GM10847 (cell line): ENCODE measurements around the gene MUC5B.

Experiments
- POLR2A ChIP-seq: IDR thresholded peaks from 2 replicates; pipeline ENCODE4 v1.6.1; 2011; ENCODE audit not compliant: insufficient read length; ENCODE audit errors: extremely low read depth

MUC5B gene

GRCh38 chr11:1225386-1226225 lies 2.7 kb downstream of the MUC5B start:
- TF ChIP-seq POLR2A = no peak

DNA sequence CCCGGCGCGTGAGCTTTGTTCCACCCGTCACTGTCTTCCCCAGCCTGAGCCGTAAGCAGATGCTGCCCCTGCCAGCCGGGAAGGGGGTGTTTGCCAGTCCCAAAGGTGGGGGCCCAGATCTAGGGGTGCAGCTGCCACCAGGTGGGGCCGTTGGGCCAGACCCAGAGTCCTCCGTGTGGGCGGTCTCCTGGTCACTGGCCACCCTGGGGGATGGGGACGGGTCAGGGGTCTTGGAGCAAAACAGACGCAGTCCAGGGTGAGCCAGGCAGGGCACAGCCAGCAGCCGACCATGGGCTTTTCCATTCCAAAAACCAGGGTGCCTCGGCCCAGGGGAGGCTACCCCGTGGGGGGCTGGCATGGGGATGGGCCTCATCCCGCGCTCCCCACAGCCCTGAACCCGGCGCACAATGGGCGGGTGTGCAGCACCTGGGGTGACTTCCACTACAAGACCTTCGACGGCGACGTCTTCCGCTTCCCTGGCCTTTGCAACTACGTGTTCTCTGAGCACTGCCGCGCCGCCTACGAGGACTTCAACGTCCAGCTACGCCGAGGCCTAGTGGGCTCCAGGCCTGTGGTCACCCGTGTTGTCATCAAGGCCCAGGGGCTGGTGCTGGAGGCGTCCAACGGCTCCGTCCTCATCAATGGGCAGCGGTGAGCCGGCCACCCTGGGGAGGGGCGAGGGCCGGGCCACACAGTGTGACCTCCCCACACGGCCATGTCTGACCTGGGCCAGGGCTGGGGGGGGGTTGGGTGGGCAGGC lies 3.5 kb downstream of the MUC5B start:
- no peak for TF ChIP-seq POLR2A

DNA sequence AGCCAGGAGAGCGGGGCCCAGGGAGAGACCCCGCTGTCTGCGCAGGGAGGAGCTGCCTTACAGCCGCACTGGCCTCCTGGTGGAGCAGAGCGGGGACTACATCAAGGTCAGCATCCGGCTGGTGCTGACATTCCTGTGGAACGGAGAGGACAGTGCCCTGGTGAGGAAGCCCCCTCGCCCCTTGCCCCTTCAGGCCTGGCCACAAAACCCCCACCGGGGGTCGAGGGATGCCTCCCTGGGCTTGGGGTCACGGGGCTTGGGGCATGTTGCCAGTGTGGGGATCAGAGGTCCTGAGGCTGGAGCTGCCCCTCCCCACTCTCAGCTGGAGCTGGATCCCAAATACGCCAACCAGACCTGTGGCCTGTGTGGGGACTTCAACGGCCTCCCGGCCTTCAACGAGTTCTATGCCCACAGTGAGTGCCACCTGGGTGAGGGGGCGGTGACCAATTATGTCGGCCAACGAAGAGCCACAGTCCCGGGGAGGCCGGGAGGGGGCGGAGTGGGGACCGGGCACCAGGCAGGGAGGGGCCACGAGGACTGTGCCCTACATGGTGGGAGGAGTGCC lies 4.2 kb downstream of the MUC5B start:
- no peak for TF ChIP-seq POLR2A

- no peak for TF ChIP-seq POLR2A
Observed at GRCh38 chr11:1227551-1228100, 4.8 kb downstream of the MUC5B start.

- TF ChIP-seq POLR2A = no peak
Observed at GRCh38 chr11:1228101-1228821, 5.4 kb downstream of the MUC5B start.

GRCh38 chr11:1228921-1229451 lies 6.1 kb downstream of the MUC5B start:
- no peak for TF ChIP-seq POLR2A

DNA sequence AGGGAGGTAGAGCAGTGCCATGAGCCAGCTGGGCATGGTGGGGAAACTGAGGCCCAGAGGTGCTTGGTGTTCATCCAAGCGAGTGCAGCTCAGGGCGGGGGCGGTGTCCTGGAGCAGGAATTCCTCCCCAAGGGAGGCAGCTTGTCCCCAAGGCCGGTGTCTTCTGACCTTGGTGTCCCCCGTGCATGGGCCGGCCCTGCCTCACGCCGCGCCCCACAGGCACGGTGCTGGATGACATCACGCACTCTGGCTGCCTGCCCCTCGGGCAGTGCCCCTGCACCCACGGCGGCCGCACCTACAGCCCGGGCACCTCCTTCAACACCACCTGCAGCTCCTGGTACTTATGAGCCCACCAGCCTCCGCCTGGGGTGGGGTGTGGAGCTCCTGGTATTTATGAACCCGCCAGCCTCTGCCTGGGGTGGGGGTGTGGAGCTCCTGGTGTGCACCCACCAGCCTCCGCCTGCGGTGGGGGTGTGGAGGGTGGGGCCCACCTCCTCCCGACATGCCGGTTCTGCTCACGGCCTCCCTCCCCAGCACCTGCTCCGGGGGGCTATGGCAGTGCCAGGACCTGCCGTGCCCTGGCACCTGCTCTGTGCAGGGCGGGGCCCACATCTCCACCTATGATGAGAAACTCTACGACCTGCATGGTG lies 6.7 kb downstream of the MUC5B start:
- TF ChIP-seq POLR2A = no peak

- no peak for TF ChIP-seq POLR2A
Observed at GRCh38 chr11:1230121-1230455, 7.2 kb downstream of the MUC5B start.

DNA sequence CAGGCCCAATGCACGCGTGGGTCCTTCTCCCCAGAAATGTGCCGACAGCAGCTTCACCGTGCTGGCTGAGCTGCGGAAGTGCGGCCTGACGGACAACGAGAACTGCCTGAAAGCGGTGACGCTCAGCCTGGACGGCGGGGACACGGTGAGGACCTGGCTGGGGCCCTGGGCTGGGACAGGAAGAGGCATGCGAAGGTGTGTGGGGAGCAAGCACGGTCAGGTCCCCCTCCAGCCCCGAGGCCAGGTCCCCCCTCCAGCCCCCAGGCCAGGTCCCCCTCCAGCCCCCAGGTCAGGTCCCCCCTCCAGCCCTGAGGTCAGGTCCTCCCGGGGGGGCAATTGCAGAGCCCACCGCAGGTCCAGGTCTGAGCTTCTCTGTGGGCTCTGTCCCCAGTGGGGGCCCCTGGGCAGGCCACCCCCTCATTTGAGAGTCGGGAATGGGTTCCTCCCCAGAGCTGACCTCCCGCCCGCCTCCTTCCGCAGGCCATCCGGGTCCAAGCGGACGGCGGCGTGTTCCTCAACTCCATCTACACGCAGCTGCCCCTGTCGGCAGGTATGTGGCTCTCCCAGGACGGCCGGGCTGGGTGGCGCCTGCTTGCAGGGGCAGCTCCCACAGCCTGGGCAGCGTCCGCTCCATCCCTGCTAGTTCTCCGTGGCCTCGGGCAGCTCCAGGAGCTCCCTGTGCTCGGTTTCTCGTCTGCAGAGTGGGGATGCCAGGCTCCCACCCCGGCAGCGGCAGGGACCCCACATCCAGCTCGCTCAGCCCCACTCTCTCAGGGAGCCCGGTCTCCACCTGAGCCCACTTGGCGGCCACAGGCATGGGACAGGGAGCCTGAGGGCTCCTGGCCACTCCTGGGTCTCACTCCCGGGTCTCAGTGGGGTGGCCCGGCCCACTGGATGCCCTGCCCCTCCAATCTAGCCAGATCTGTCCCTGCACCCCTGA lies 7.9 kb downstream of the MUC5B start:
- TF ChIP-seq POLR2A = no peak

GRCh38 chr11:1231396-1232020 lies 8.6 kb downstream of the MUC5B start:
- no peak for TF ChIP-seq POLR2A

GRCh38 chr11:1232021-1232882 lies 9.4 kb downstream of the MUC5B start:
- TF ChIP-seq POLR2A = no peak

GRCh38 chr11:1232883-1233321 lies 10.0 kb downstream of the MUC5B start:
- TF ChIP-seq POLR2A = no peak

DNA sequence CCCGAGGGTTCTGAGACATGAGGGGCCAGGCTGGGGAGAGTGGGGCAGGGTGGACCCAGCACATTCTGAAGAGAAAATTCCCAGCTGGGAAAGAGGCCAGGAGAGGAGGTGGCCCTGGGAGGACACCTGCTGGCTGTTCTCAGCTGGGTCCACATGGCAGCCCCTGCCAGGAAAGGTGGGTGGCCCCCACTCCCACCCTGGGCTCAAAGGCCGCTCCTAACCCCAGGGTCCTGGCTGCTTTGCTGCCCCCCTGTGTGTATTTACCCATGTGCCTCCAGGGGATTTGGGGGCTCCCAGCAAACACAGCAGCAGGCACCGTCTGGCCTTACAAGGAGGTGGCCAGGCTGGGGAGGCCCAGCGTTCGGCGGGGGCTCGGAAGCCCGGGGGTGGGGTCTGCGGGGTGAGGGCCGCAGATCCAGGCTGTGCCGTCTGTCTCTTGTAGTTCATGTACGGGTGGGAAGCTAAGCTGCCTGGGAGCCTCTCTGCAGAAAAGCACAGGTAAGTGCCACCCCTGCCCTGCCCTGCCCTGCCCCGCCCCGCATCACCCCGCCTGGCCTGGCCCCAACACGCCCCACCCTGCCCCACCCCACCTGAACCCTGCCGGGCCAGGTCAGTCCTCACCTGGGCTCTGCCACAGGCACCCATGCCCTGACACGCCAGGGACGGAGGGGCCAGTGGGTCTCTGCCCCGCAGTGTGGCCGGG lies 10.6 kb downstream of the MUC5B start:
- no peak for TF ChIP-seq POLR2A
